AG04450 (cell line): Measurements from ENCODE around the gene GOSR1. TPM values are rescaled to one million over a fixed set of nuclear protein-coding genes. Genes with fewer than 3 reads are reported as not detected.
"Not testable (repeated sequence)": the region's sequence is repeated elsewhere in the genome, so short reads cannot be mapped to it uniquely, and the experiment has no call there.

ENCODE experiments used
- CTCF ChIA-PET: fragments of 300-600, 350-600 bp; formaldehyde crosslinking; extraction: SDS; loops from one replicate; lab custom pipeline; 2022; ENCODE audit warnings: antibody characterized with exemption, inconsistent platforms; lab: Charles Lee
- POLR2A ChIA-PET: fragments of 350-600 bp; formaldehyde crosslinking; extraction: SDS; loops from one replicate; lab custom pipeline; 2021; ENCODE audit warnings: antibody characterized with exemption, inconsistent platforms; lab: Yijun Ruan, JAX
- DNase-seq: peaks from one replicate; pipeline ENCODE4 v3.0.0-alpha.2; 2011; ENCODE audit warnings: low read depth, low spot score
- H3K27ac ChIP-seq: one replicate; pipeline ENCODE4 v1.5.1; 2012; ENCODE audit warnings: low read depth, low read length, control low read depth
- H3K27me3 ChIP-seq: one replicate; pipeline ENCODE4 v1.6.0; 2012; ENCODE audit warnings: low read length; ENCODE audit not compliant: control insufficient read depth, insufficient read depth
- H3K4me3 ChIP-seq: 2 replicates; pipeline ENCODE4 v1.5.1; 2011; ENCODE audit warnings: mild to moderate bottlenecking, low read depth, low read length, control low read depth
- H3K9me3 ChIP-seq: 2 replicates; pipeline ENCODE4 v1.5.1; 2012; ENCODE audit warnings: low read length; ENCODE audit not compliant: control insufficient read depth, insufficient read depth
- CTCF ChIP-seq: IDR thresholded peaks from 2 replicates; pipeline ENCODE4 v1.5.1; 2011; ENCODE audit warnings: low read depth, low read length, control low read depth, inconsistent platforms
- polyA plus RNA-seq: library from polyadenylated mRNA; depleted of rRNA; stranded (reverse); fragments of >200 nt; gene quantifications from 2 replicates; pipeline ENCODE4 v1.2.3, GENCODE V29; 2011

GOSR1 gene
- polyA plus RNA-seq, 1 experiment, result 28.5 TPM

GRCh38 chr17:30443721-30444120, 33.5 kb upstream of the GOSR1 start:
- ChIA-PET CTCF (no interaction called here), POLR2A (no interaction called here)
- H3K4me3 ChIP-seq, result no peak overlapping the region
- no peak for DNase-seq
- no peak overlapping the region for H3K27ac ChIP-seq
- H3K27me3 ChIP-seq, result no peaks in the 10 kb centered on the region
- TF ChIP-seq CTCF, result no peak
- H3K9me3 ChIP-seq, result no peaks in the 10 kb centered on the region

- DNase-seq, H3K27ac ChIP-seq, POLR2A ChIA-PET, CTCF ChIA-PET, H3K4me3 ChIP-seq, H3K9me3 ChIP-seq, H3K27me3 ChIP-seq: not testable (repeated sequence)
Measured at GRCh38 chr17:30446640-30447039, 30.6 kb upstream of the GOSR1 start.

GRCh38 chr17:30449480-30449879, 27.7 kb upstream of the GOSR1 start:
- no peaks in the 10 kb centered on the region for H3K27me3 ChIP-seq
- POLR2A ChIA-PET, result no interaction called here
- TF ChIP-seq CTCF, result no peak
- no peak overlapping the region for H3K4me3 ChIP-seq
- H3K9me3 ChIP-seq, result peaks cover 4% of the 10 kb centered on the region; the same call in 1 of the 2 replicates
- no peak overlapping the region for H3K27ac ChIP-seq
- CTCF ChIA-PET, result no interaction called here
- no peak for DNase-seq

- CTCF ChIA-PET, result no interaction called here
- no peak for DNase-seq
- POLR2A ChIA-PET, result no interaction called here
Measured at GRCh38 chr17:30450125-30451027, 26.8 kb upstream of the GOSR1 start.

GRCh38 chr17:30454635-30455034, 22.6 kb upstream of the GOSR1 start:
- no peak for TF ChIP-seq CTCF
- Histone ChIP-seq H3K4me3 (no peak overlapping the region), H3K27me3 (no peaks in the 10 kb centered on the region), H3K9me3 (peaks cover 4% of the 10 kb centered on the region; the same call in 1 of the 2 replicates), H3K27ac (no peak overlapping the region)
- POLR2A ChIA-PET, result no interaction called here
- CTCF ChIA-PET, result no interaction called here
- no peak for DNase-seq

More at GRCh38 chr17:30450125-30451027, 26.8 kb upstream of the GOSR1 start:
- Histone ChIP-seq H3K4me3 (no peak overlapping the region), H3K27me3 (no peaks in the 10 kb centered on the region), H3K9me3 (peaks cover 4% of the 10 kb centered on the region; the same call in 1 of the 2 replicates), H3K27ac (no peak overlapping the region)
- no peak for TF ChIP-seq CTCF
